IMR-90 (cell line): Measurements from ENCODE around the gene MACF1. TPM values are rescaled to one million over a fixed set of nuclear protein-coding genes. Genes with fewer than 3 reads are reported as not detected.

Source experiments
- ATAC-seq: fragments of 200-7000 bp; cut with Tn5 transposase; 2 replicates; pipeline ENCODE4 v1.9.1; 2020; ENCODE audit warnings: low read depth, mild to moderate bottlenecking, moderate library complexity
- BruUV-seq: library from RNA; stranded (reverse); fragments of 400-500 nt; replicated peaks from 2 replicates; lab custom pipeline; 2021; lab: Mats Ljungman, UMichigan
- CTCF ChIA-PET: fragments of 300-600 bp; formaldehyde crosslinking; extraction: SDS; loops from one replicate; lab custom pipeline; 2021; ENCODE audit warnings: antibody characterized with exemption; lab: Yijun Ruan, JAX
- POLR2A ChIA-PET: fragments of 300-600 bp; sonication (Branson Sonifier 250); formaldehyde crosslinking; loops from one replicate; lab custom pipeline; 2022; ENCODE audit warnings: antibody characterized with exemption; ENCODE audit not compliant: unreplicated experiment; lab: Charles Lee
- DNase-seq: peaks from one replicate; pipeline ENCODE4 v3.0.0; 2013
- H2AFZ ChIP-seq: replicated peaks from 2 replicates; pipeline ENCODE3; 2013; ENCODE audit warnings: low read length, mild to moderate bottlenecking; ENCODE audit not compliant: poor library complexity
- H2AK5ac ChIP-seq: 2 replicates; pipeline ENCODE4 v1.6.1; 2013; ENCODE audit warnings: low read depth, low read length, inconsistent platforms
- H2AK9ac ChIP-seq: replicated peaks from 2 replicates; pipeline ENCODE3; 2013; ENCODE audit warnings: mild to moderate bottlenecking, low read depth, low read length, moderate library complexity; ENCODE audit not compliant: poor library complexity
- H2BK120ac ChIP-seq: 2 replicates; pipeline ENCODE4 v1.6.1; 2013; ENCODE audit warnings: low read depth, low read length, inconsistent platforms
- H2BK15ac ChIP-seq: 3 replicates; pipeline ENCODE4 v1.6.1; 2013; ENCODE audit warnings: low read depth, low read length, inconsistent platforms
- H2BK20ac ChIP-seq: 2 replicates; pipeline ENCODE4 v1.6.1; 2013; ENCODE audit warnings: low read depth, mild to moderate bottlenecking, inconsistent platforms, low read length, moderate library complexity
- H2BK5ac ChIP-seq: 2 replicates; pipeline ENCODE4 v1.6.1; 2013; ENCODE audit warnings: mild to moderate bottlenecking, low read depth, low read length, inconsistent platforms; ENCODE audit not compliant: poor library complexity, severe bottlenecking
- H3K14ac ChIP-seq: replicated peaks from 2 replicates; pipeline ENCODE4 v1.6.1; 2013; ENCODE audit warnings: low read depth, low read length, inconsistent platforms
- H3K18ac ChIP-seq: 2 replicates; pipeline ENCODE4 v1.6.1; 2013; ENCODE audit warnings: low read depth, low read length, control low read depth
- H3K23ac ChIP-seq: 2 replicates; pipeline ENCODE4 v1.6.1; 2013; ENCODE audit warnings: low read depth, low read length, inconsistent platforms
- H3K27ac ChIP-seq: 2 replicates; pipeline ENCODE4 v1.5.1; 2013; ENCODE audit warnings: mild to moderate bottlenecking, control low read depth, low read length; ENCODE audit not compliant: insufficient read depth
- H3K27me3 ChIP-seq: 2 replicates; pipeline ENCODE4 v1.6.1; 2013; ENCODE audit warnings: low read length; ENCODE audit not compliant: control insufficient read depth, insufficient read depth
- H3K36me3 ChIP-seq: 2 replicates; pipeline ENCODE4 v1.6.1; 2013; ENCODE audit warnings: low read length, mixed read lengths; ENCODE audit not compliant: control insufficient read depth, insufficient read depth
- H3K4ac ChIP-seq: 2 replicates; pipeline ENCODE4 v1.6.1; 2013; ENCODE audit warnings: low read depth, low read length, inconsistent platforms
- H3K4me1 ChIP-seq: 2 replicates; pipeline ENCODE4 v1.6.1; 2013; ENCODE audit warnings: low read length, mixed read lengths; ENCODE audit not compliant: control insufficient read depth, insufficient read depth
- H3K4me2 ChIP-seq: 2 replicates; pipeline ENCODE4 v1.6.1; 2013; ENCODE audit warnings: low read depth, mild to moderate bottlenecking, control low read depth, low read length, moderate library complexity
- H3K4me3 ChIP-seq: 2 replicates; pipeline ENCODE4 v1.5.1; 2013; ENCODE audit warnings: low read depth, mild to moderate bottlenecking, control low read depth, low read length, moderate library complexity; ENCODE audit not compliant: insufficient read depth
- H3K56ac ChIP-seq: 2 replicates; pipeline ENCODE4 v1.6.1; 2013; ENCODE audit warnings: low read length, inconsistent platforms; ENCODE audit not compliant: insufficient read depth; ENCODE audit errors: extremely low read depth
- H3K79me1 ChIP-seq, 2 experiments: 2 replicates each; pipeline ENCODE4 v1.6.1; 2013; ENCODE audit warnings: low read length in 2 of 2, inconsistent platforms in 1 of 2, low read depth in 1 of 2
- H3K9ac ChIP-seq: 2 replicates; pipeline ENCODE4 v1.6.1; 2013; ENCODE audit warnings: low read depth, low read length, control low read depth
- H3K9me1 ChIP-seq: 2 replicates; pipeline ENCODE4 v1.6.1; 2013; ENCODE audit warnings: low read length, inconsistent platforms; ENCODE audit not compliant: insufficient read depth
- H3K9me3 ChIP-seq: 2 replicates; pipeline ENCODE4 v1.6.1; 2013; ENCODE audit warnings: low read length; ENCODE audit not compliant: control insufficient read depth, insufficient read depth
- H4K20me1 ChIP-seq: 2 replicates; pipeline ENCODE4 v1.6.1; 2013; ENCODE audit warnings: low read length, inconsistent platforms; ENCODE audit not compliant: insufficient read depth
- H4K5ac ChIP-seq: 2 replicates; pipeline ENCODE4 v1.6.1; 2013; ENCODE audit warnings: mild to moderate bottlenecking, low read depth, low read length, control low read depth
- H4K8ac ChIP-seq, 2 experiments: 2 replicates each; pipeline ENCODE4 v1.6.1; 2013; ENCODE audit warnings: low read depth in 2 of 2, low read length in 2 of 2, control low read depth in 1 of 2, inconsistent platforms in 1 of 2
- H4K91ac ChIP-seq: 2 replicates; pipeline ENCODE4 v1.6.1; 2013; ENCODE audit warnings: low read depth, low read length, inconsistent platforms; ENCODE audit not compliant: insufficient read depth
- BHLHE40 ChIP-seq: fragments of 150-350 bp; IDR thresholded peaks from 2 replicates; pipeline ENCODE4 v1.6.1; 2016; ENCODE audit warnings: mild to moderate bottlenecking, low read depth, low read length
- CEBPB ChIP-seq: IDR thresholded peaks from 2 replicates; pipeline ENCODE4 v1.6.1; 2012; ENCODE audit warnings: low read depth, low read length, improper control_type of control experiment
- CHD1 ChIP-seq: IDR thresholded peaks from 2 replicates; pipeline ENCODE4 v1.6.1; 2012; ENCODE audit warnings: low read depth, low read length, improper control_type of control experiment
- CTCF ChIP-seq: conservative IDR thresholded peaks from 2 replicates; pipeline ENCODE4 v1.5.1; 2012; ENCODE audit warnings: mild to moderate bottlenecking, low read depth, low read length, improper control_type of control experiment
- ELK1 ChIP-seq: fragments of 150-350 bp; IDR thresholded peaks from 2 replicates; pipeline ENCODE4 v1.6.1; 2016; ENCODE audit warnings: low read depth, mild to moderate bottlenecking, low read length, moderate library complexity, borderline replicate concordance
- FOS ChIP-seq: fragments of 150-350 bp; IDR thresholded peaks from 2 replicates; pipeline ENCODE4 v1.6.1; 2016; ENCODE audit warnings: low read depth, low read length
- MAFK ChIP-seq: IDR thresholded peaks from 2 replicates; pipeline ENCODE4 v1.6.1; 2012; ENCODE audit warnings: low read depth, low read length, improper control_type of control experiment
- MAZ ChIP-seq: IDR thresholded peaks from 2 replicates; pipeline ENCODE4 v1.6.1; 2012; ENCODE audit warnings: low read depth, mild to moderate bottlenecking, low read length, improper control_type of control experiment, moderate library complexity, borderline replicate concordance
- MXI1 ChIP-seq: IDR thresholded peaks from 2 replicates; pipeline ENCODE4 v1.6.1; 2012; ENCODE audit warnings: low read depth, mild to moderate bottlenecking, low read length, moderate library complexity, borderline replicate concordance
- NFE2L2 ChIP-seq: fragments of 150-350 bp; IDR thresholded peaks from 2 replicates; pipeline ENCODE4 v1.6.1; 2016; ENCODE audit warnings: low read depth, mild to moderate bottlenecking, low read length
- POLR2A ChIP-seq: IDR thresholded peaks from 2 replicates; pipeline ENCODE4 v1.6.1; 2012; ENCODE audit warnings: mild to moderate bottlenecking, low read depth, low read length
- RAD21 ChIP-seq: IDR thresholded peaks from 2 replicates; pipeline ENCODE4 v1.6.1; 2012; ENCODE audit warnings: low read length, improper control_type of control experiment
- RCOR1 ChIP-seq: IDR thresholded peaks from 2 replicates; pipeline ENCODE4 v1.6.1; 2012; ENCODE audit warnings: mild to moderate bottlenecking, low read length, improper control_type of control experiment; ENCODE audit not compliant: insufficient replicate concordance
- RFX5 ChIP-seq: IDR thresholded peaks from 2 replicates; pipeline ENCODE4 v1.8.0; 2012; ENCODE audit warnings: low read depth, mild to moderate bottlenecking, low read length, moderate library complexity
- SMC3 ChIP-seq: fragments of 150-350 bp; IDR thresholded peaks from 2 replicates; pipeline ENCODE4 v1.6.1; 2016; ENCODE audit warnings: low read depth, mild to moderate bottlenecking, antibody characterized with exemption, low read length, moderate library complexity
- USF2 ChIP-seq: fragments of 150-350 bp; IDR thresholded peaks from 2 replicates; pipeline ENCODE4 v1.6.1; 2017; ENCODE audit warnings: mild to moderate bottlenecking, antibody characterized with exemption, low read length, low read depth
- dilution Hi-C: fragments of 300-500 bp; cut with HindIII; formaldehyde crosslinking; loops from one replicate; pipeline ENCODE4 v1.14.3; 2018; ENCODE audit warnings: low sequenced_read_pairs; ENCODE audit not compliant: unreplicated experiment
- in situ Hi-C: fragments of 300-500 bp; cut with MboI; formaldehyde crosslinking; loops from 3 replicates; pipeline ENCODE4 v1.14.3; 2019; ENCODE audit warnings: low sequenced_read_pairs, inconsistent platforms, mixed read lengths
- intact Hi-C: fragments of 100-400 bp; cut with micrococcal nuclease; formaldehyde crosslinking; loops from 2 replicates; pipeline ENCODE4 v1.10.0; 2022
- polyA plus RNA-seq, 3 experiments: library from polyadenylated mRNA; depleted of rRNA; stranded (reverse); fragments of >200 nt; gene quantifications; 2 replicates each; pipeline ENCODE4 v1.2.3, GENCODE V29; 2012; ENCODE audit warnings: low replicate concordance in 1 of 3
- total RNA-seq: library from RNA; depleted of rRNA; stranded (reverse); fragments of >200 nt; gene quantifications from 2 replicates; pipeline ENCODE4 v1.2.3, GENCODE V29; 2012

Gene MACF1
- total and polyA plus RNA-seq, 2 of the 4 experiments (the other 2 are of a cell fraction) = 67.6 to 369 TPM

- H3K18ac ChIP-seq = no peak overlapping the region
- no peak overlapping the region for H2AFZ ChIP-seq
- intact Hi-C loops = loop anchor here (2.0 kb wide), 1 partner anchor 13 kb away; no protein-coding TSS in a partner anchor
- dilution Hi-C loops = no loop called here
- H4K5ac ChIP-seq = no peak overlapping the region
- H3K14ac ChIP-seq = no peak overlapping the region
- H3K27ac ChIP-seq = no peak overlapping the region
- no TSS peak for BruUV-seq
- no peak overlapping the region for H3K23ac ChIP-seq
- H3K4ac ChIP-seq = no peak overlapping the region
- no peak overlapping the region for H2BK120ac ChIP-seq
- H3K36me3 ChIP-seq = peaks cover 26% of the 10 kb centered on the region
- H2AK5ac ChIP-seq = no peak overlapping the region
- ATAC-seq = no peak
- POLR2A ChIA-PET = no interaction called here
- H3K9me3 ChIP-seq = no peaks in the 10 kb centered on the region
- no peak overlapping the region for H3K9ac ChIP-seq
- no peak overlapping the region for H2BK20ac ChIP-seq
- H4K91ac ChIP-seq = no peak overlapping the region
- no peak overlapping the region for H3K56ac ChIP-seq
- H3K79me1 ChIP-seq = peaks cover 25 to 52% of the 10 kb centered on the region in 2 experiments
- CTCF ChIA-PET = interaction anchor here (2.6 kb wide), 1 partner anchor 15 kb away, joined by 11 read pairs; no protein-coding TSS in a partner anchor
- no peak overlapping the region for H3K4me3 ChIP-seq
- no peak for TF ChIP-seq POLR2A
- TF ChIP-seq ELK1 = no peak
- no peak for TF ChIP-seq MXI1
- TF ChIP-seq CHD1 = no peak
- TF ChIP-seq SMC3 = no peak
- no peak for TF ChIP-seq CEBPB
- TF ChIP-seq USF2 = no peak
- no peak for TF ChIP-seq RCOR1
- TF ChIP-seq NFE2L2 = no peak
- no peak for TF ChIP-seq FOS
- TF ChIP-seq MAFK = no peak
- TF ChIP-seq BHLHE40 = no peak
- no peak for TF ChIP-seq CTCF
- TF ChIP-seq MAZ = no peak
- no peak for TF ChIP-seq RFX5
- TF ChIP-seq RAD21 = no peak
- H2BK5ac ChIP-seq = no peak overlapping the region
- H2BK15ac ChIP-seq = no peak overlapping the region
- H3K9me1 ChIP-seq = peaks cover 5% of the 10 kb centered on the region; the same call in 1 of the 2 replicates
- no peak overlapping the region for H3K4me2 ChIP-seq
- peaks cover 9% of the 10 kb centered on the region; the same call in 1 of the 2 replicates for H4K20me1 ChIP-seq
- no peak overlapping the region for H2AK9ac ChIP-seq
- DNase-seq = no peak
- H4K8ac ChIP-seq = no peak overlapping the region
- no peaks in the 10 kb centered on the region for H3K27me3 ChIP-seq
- 0 out of 2 replicates have a peak, but pooled peaks cover 3% of the 10 kb centered on the region for H3K4me1 ChIP-seq
- in situ Hi-C loops = no loop called here
Measured at GRCh38 chr1:39425634-39426033, 221.1 kb downstream of the MACF1 start.
